ENCODE measurements around the gene FBLIM1.
A peak's percentile ranks its signal among the peaks of the same experiment; 100 is the strongest.

FBLIM1 gene

DNA sequence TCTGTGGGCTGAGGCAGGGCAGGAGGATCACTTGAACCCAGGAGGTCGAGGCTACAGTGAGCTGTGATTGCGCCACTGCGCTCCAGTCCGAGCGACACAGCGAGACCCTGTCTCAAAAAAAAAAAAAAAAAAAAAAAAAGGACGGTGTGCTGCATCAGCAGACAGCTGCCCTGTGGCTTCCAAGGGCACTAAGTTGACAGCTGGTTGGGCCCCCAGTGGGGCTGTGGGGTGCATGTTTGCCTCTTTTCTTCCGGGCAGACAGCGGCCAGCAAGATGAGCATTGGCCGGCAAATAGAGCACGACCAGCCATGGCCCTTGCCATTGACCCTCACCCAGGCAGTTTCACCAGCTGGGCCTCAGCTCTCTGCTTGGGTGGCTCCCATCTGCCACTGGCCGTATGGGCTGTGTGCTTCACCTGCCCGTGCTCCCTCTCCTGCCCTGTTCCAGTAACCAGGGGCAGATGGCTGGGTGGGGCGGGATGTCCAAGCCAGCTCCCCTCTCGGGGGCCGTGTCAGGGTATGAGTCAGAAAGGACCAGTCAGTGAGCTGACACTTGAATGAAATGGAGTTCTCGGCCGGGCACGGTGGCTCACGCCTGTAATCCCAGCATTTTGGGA is 34.9 kb upstream of the FBLIM1 start:
- peaks cover 75% of the 10 kb centered on the region for H3K36me3 ChIP-seq (ENCODE audit: control insufficient read depth, insufficient read depth, low read length)
- no peak overlapping the region for H3K9ac ChIP-seq (ENCODE audit: low read length)
- no peak overlapping the region for H3K27ac ChIP-seq (ENCODE audit: low read depth, low read length)
- no peaks in the 10 kb centered on the region for H3K9me3 ChIP-seq (ENCODE audit: control insufficient read depth, insufficient read depth, low read depth, low read length)
- no peak overlapping the region for H3K4me3 ChIP-seq (ENCODE audit: low read depth, low read length)
- H3K27me3 ChIP-seq (ENCODE audit: control insufficient read depth, insufficient read depth, low read length): no peaks in the 10 kb centered on the region
- H3K4me1 ChIP-seq (ENCODE audit: control insufficient read depth, insufficient read depth, low read length): no peaks in the 10 kb centered on the region

DNA sequence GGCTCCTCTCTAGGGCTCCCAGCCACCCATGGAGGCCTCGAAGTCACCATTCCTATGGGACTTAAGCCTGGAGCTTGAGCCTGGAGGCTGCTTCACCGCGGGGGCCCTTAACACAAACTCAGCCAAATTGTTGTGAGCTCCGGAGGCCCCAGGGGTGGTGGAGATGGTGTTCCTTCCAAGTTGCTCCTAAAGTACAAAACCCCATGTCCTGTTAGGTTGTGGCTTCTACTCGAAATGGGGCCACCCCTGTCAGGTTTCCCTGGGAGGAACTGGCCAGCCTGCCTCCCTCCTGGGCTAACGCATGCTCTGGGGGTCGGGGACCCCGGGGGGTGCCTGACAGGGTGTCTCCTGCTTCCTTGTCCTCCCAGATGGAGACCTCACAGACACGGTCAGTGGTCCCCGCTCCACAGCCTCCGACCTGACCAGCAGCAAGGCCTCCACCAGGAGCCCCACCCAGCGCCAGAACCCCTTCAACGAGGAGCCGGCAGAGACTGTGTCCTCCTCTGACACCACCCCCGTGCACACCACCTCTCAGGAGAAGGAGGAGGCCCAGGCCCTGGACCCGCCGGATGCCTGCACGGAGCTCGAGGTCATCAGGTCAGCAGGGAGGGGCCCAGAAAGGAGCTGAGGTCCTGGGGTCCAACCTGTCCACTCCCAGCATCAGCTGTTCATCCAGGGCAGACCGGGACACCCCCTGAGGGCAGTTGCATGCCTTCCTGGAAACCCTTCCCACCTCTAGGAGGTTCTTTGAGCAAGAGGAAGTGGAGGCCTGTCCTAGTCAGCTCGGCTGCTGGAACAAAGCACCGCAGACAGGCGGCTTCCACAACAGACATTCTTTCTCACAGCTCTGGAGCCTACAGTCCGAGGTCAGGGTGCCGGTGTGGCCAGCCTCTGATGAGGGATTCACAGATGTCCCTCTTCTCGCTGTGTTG is 33.4 kb upstream of the FBLIM1 start:
- peaks cover 73% of the 10 kb centered on the region for H3K36me3 ChIP-seq (ENCODE audit: control insufficient read depth, insufficient read depth, low read length)
- H3K4me3 ChIP-seq (ENCODE audit: low read depth, low read length): no peak overlapping the region
- no peaks in the 10 kb centered on the region for H3K9me3 ChIP-seq (ENCODE audit: control insufficient read depth, insufficient read depth, low read depth, low read length)
- no peak overlapping the region for H3K27ac ChIP-seq (ENCODE audit: low read depth, low read length)
- no peaks in the 10 kb centered on the region for H3K4me1 ChIP-seq (ENCODE audit: control insufficient read depth, insufficient read depth, low read length)
- no peaks in the 10 kb centered on the region for H3K27me3 ChIP-seq (ENCODE audit: control insufficient read depth, insufficient read depth, low read length)
- peak overlapping the region; percentile 46 for H3K9ac ChIP-seq (ENCODE audit: low read length)

DNA sequence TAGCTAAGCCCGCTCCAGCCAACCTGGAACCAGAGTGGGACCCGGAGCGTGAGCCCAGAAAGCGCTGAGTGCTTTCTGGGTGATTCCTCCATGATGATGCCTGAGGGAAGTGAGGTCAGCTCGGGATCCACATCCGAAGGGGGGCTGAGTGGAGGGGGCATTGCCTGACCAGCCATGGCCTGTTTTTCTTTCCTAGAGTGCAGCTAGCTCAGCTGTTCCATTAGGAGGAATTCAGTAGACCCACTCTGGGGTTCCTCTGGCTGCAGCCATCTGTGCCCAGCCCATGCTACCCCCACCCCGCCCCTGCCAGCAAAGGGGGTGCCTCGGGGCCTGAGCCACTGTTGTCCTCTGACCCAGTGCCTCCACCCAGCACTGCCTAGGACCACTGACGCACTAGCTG is 32.1 kb upstream of the FBLIM1 start:
- no peak overlapping the region for H3K4me3 ChIP-seq (ENCODE audit: low read depth, low read length)
- H3K9me3 ChIP-seq (ENCODE audit: control insufficient read depth, insufficient read depth, low read depth, low read length): no peaks in the 10 kb centered on the region
- H3K36me3 ChIP-seq (ENCODE audit: control insufficient read depth, insufficient read depth, low read length): peaks cover 75% of the 10 kb centered on the region
- no peaks in the 10 kb centered on the region for H3K4me1 ChIP-seq (ENCODE audit: control insufficient read depth, insufficient read depth, low read length)
- H3K9ac ChIP-seq (ENCODE audit: low read length): no peak overlapping the region
- H3K27ac ChIP-seq (ENCODE audit: low read depth, low read length): no peak overlapping the region
- H3K27me3 ChIP-seq (ENCODE audit: control insufficient read depth, insufficient read depth, low read length): no peaks in the 10 kb centered on the region

DNA sequence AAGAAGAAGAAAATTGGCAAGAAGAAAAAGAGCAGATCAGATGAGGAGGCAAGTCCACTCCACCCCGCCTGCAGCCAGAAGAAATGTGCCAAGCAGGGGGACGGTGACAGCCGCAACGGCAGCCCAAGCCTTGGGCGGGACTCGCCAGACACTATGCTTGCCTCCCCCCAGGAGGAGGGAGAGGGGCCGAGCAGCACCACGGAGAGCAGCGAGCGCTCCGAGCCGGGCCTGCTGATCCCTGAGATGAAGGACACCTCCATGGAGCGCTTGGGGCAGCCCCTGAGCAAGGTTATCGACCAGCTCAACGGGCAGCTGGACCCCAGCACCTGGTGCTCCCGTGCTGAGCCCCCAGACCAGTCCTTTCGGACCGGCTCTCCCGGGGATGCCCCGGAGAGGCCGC is 31.6 kb upstream of the FBLIM1 start:
- H3K27ac ChIP-seq (ENCODE audit: low read depth, low read length): no peak overlapping the region
- no peak overlapping the region for H3K9ac ChIP-seq (ENCODE audit: low read length)
- H3K9me3 ChIP-seq (ENCODE audit: control insufficient read depth, insufficient read depth, low read depth, low read length): no peaks in the 10 kb centered on the region
- peaks cover 75% of the 10 kb centered on the region for H3K36me3 ChIP-seq (ENCODE audit: control insufficient read depth, insufficient read depth, low read length)
- H3K27me3 ChIP-seq (ENCODE audit: control insufficient read depth, insufficient read depth, low read length): no peaks in the 10 kb centered on the region
- no peak overlapping the region for H3K4me3 ChIP-seq (ENCODE audit: low read depth, low read length)
- H3K4me1 ChIP-seq (ENCODE audit: control insufficient read depth, insufficient read depth, low read length): no peaks in the 10 kb centered on the region

DNA sequence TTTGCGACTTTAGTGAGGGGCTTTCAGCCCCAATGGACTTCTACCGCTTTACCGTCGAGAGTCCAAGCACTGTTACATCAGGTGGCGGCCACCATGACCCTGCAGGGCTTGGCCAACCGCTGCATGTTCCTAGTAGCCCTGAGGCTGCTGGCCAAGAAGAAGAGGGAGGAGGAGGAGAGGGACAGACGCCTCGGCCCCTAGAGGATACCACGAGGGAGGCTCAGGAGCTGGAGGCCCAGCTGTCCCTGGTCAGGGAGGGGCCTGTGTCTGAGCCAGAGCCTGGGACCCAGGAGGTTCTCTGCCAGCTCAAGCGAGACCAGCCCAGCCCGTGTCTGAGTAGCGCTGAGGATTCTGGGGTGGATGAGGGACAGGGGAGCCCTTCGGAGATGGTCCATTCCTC is 31.2 kb upstream of the FBLIM1 start:
- peaks cover 77% of the 10 kb centered on the region for H3K36me3 ChIP-seq (ENCODE audit: control insufficient read depth, insufficient read depth, low read length)
- no peak overlapping the region for H3K4me3 ChIP-seq (ENCODE audit: low read depth, low read length)
- no peaks in the 10 kb centered on the region for H3K4me1 ChIP-seq (ENCODE audit: control insufficient read depth, insufficient read depth, low read length)
- no peak overlapping the region for H3K27ac ChIP-seq (ENCODE audit: low read depth, low read length)
- no peak overlapping the region for H3K9ac ChIP-seq (ENCODE audit: low read length)
- no peaks in the 10 kb centered on the region for H3K9me3 ChIP-seq (ENCODE audit: control insufficient read depth, insufficient read depth, low read depth, low read length)
- H3K27me3 ChIP-seq (ENCODE audit: control insufficient read depth, insufficient read depth, low read length): no peaks in the 10 kb centered on the region

DNA sequence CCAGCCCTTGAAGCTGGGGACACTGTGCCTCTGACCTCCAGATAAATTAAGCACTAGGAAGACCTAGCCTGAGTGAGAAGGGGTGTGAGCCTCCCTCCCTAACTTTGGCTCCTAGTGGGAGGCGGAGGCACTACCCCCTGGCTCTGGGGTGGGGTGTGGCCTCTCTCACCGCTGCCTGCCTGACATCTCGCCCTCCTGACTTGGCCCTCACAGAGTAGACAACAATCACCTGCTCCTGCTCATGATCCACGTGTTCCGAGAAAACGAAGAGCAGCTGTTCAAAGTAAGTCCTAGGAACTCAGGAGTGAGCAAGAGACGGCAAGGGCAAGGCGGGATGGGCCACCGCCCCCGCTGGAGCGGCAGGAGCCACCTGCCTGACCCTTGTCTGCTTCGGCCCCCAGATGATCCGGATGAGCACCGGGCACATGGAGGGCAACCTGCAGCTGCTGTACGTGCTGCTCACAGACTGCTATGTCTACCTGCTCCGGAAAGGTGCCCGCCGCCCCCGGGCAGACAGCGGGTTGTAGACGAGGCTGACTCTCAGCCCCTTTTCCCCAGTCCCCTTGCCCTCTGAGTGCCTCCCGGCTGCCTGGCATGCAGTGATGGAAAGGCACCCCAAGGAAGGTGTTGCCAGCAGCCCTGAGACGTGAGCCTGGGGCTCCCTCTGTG is 30.6 kb upstream of the FBLIM1 start:
- Histone ChIP-seq H3K36me3 (ENCODE audit: control insufficient read depth, insufficient read depth, low read length) (peaks cover 77% of the 10 kb centered on the region), H3K4me3 (ENCODE audit: low read depth, low read length) (no peak overlapping the region), H3K9ac (ENCODE audit: low read length) (no peak overlapping the region), H3K9me3 (ENCODE audit: control insufficient read depth, insufficient read depth, low read depth, low read length) (no peaks in the 10 kb centered on the region), H3K27ac (ENCODE audit: low read depth, low read length) (no peak overlapping the region), H3K27me3 (ENCODE audit: control insufficient read depth, insufficient read depth, low read length) (no peaks in the 10 kb centered on the region), H3K4me1 (ENCODE audit: control insufficient read depth, insufficient read depth, low read length) (no peaks in the 10 kb centered on the region)

DNA sequence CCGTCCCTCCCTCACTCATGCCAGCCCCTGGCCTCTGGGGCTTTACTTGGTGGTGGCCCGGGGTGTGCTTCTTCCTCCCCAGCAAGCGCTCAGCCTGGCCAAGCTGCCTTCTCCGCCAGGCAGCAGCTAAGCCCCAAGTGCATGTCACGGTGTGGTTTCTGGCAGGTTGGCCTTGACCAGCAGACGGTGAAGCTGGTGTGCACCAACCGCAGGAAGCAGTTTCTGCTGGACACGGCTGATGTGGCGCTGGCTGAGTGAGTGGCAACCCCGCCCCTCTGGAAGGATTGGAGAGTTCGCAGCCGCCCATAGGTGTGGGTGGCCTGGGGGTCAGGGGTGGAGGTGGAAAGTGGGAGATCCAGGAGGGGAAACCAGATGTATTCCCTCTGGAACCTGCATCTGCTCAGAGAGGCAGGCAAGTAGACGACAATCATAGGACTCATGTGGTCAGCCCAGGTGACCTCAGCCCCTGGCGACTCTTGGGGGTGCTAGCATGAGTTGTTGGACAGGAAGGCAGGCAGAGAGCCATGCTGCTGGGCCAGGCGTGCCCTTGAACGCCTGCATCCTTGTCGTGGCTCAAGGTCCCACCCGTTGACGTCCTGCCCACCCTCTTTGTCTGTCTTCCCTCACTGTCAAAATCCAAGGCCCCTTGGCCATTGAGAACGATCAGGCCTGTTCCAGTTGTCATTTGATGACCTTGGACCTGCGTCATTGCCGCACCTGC is 29.5 kb upstream of the FBLIM1 start:
- Histone ChIP-seq H3K27me3 (ENCODE audit: control insufficient read depth, insufficient read depth, low read length) (no peaks in the 10 kb centered on the region), H3K4me1 (ENCODE audit: control insufficient read depth, insufficient read depth, low read length) (no peaks in the 10 kb centered on the region), H3K9me3 (ENCODE audit: control insufficient read depth, insufficient read depth, low read depth, low read length) (no peaks in the 10 kb centered on the region), H3K36me3 (ENCODE audit: control insufficient read depth, insufficient read depth, low read length) (peaks cover 87% of the 10 kb centered on the region), H3K27ac (ENCODE audit: low read depth, low read length) (no peak overlapping the region), H3K9ac (ENCODE audit: low read length) (no peak overlapping the region), H3K4me3 (ENCODE audit: low read depth, low read length) (no peak overlapping the region)

DNA sequence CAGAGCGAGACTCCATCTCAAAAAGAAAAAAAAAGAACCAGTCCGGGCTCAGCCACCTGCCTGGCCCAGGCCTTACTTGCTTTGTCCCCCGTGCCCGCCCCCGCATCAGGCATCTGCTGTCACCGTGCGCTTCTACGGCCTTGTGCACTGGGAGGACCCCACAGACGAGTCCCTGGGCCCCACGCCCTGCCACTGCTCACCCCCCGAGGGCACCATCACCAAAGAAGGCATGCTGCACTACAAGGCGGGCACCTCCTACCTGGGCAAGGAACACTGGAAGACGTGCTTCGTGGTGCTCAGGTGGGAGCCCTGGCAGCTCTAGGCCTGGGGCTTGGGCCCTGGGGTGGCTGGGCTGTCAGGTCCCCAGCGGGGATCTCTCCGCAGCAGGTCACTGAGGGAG is 28.2 kb upstream of the FBLIM1 start:
- no peaks in the 10 kb centered on the region for H3K27me3 ChIP-seq (ENCODE audit: control insufficient read depth, insufficient read depth, low read length)
- no peak overlapping the region for H3K27ac ChIP-seq (ENCODE audit: low read depth, low read length)
- H3K9me3 ChIP-seq (ENCODE audit: control insufficient read depth, insufficient read depth, low read depth, low read length): no peaks in the 10 kb centered on the region
- H3K4me3 ChIP-seq (ENCODE audit: low read depth, low read length): no peak overlapping the region
- H3K4me1 ChIP-seq (ENCODE audit: control insufficient read depth, insufficient read depth, low read length): no peaks in the 10 kb centered on the region
- peaks cover 90% of the 10 kb centered on the region for H3K36me3 ChIP-seq (ENCODE audit: control insufficient read depth, insufficient read depth, low read length)
- no peak overlapping the region for H3K9ac ChIP-seq (ENCODE audit: low read length)

DNA sequence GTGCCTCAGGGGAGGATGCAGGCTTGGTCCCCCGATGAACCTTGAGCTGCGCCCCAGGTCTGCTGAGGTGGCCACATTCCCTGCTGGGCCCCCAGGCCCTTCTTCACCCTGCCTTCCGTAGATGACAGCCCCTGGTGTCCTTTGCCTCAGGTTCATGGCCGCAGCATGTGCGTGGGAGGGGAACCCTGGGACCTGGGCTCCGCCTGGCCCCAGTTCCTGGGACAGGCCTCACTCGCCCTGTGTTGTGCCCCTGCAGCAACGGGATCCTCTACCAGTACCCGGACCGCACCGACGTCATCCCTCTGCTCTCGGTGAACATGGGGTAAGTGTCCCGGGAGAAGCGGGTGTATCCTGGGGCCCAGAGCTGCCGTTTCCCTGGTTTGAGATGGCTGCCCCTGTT is 27.7 kb upstream of the FBLIM1 start:
- Histone ChIP-seq H3K4me3 (ENCODE audit: low read depth, low read length) (no peak overlapping the region), H3K4me1 (ENCODE audit: control insufficient read depth, insufficient read depth, low read length) (no peaks in the 10 kb centered on the region), H3K27ac (ENCODE audit: low read depth, low read length) (no peak overlapping the region), H3K9me3 (ENCODE audit: control insufficient read depth, insufficient read depth, low read depth, low read length) (no peaks in the 10 kb centered on the region), H3K36me3 (ENCODE audit: control insufficient read depth, insufficient read depth, low read length) (peaks cover 85% of the 10 kb centered on the region), H3K9ac (ENCODE audit: low read length) (no peak overlapping the region), H3K27me3 (ENCODE audit: control insufficient read depth, insufficient read depth, low read length) (no peaks in the 10 kb centered on the region)

DNA sequence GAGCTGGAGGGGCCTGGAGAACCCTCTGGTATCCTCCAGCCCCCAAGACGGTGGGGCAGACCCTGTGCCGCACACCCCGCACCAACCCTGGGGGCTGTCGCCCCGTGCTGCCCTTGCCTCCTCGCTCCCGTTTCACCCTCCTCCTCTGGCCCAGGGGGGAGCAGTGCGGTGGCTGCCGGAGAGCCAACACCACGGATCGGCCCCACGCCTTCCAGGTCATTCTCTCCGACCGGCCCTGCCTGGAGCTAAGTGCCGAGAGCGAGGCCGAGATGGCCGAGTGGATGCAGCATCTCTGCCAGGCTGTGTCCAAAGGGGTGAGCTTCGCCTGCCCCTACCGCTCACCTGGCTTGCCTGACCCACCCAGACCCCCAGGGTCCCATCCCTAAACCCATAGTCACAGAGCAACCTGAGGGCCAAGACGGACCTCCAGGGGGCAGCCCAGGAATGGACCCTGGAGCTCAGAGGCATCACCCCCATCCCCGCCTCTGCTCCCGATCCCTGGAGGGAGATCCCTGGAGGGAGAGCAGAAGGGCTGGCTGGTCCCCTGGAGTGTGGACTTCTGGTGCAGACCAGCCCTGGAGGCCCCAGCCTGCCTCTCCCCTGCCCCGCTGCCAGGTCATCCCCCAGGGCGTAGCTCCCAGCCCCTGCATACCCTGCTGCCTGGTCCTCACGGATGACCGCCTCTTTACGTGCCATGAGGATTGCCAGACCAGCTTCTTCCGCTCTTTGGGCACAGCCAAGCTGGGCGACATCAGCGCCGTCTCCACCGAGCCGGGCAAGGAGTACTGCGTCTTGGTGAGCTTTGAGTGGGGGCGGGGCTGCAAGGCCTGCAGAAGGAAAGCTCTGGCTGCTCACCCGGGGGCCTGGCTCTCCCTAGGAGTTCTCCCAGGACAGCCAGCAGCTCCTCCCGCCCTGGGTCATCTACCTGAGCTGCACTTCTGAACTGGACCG is 26.6 kb upstream of the FBLIM1 start:
- no peak overlapping the region for H3K4me3 ChIP-seq (ENCODE audit: low read depth, low read length)
- H3K9ac ChIP-seq (ENCODE audit: low read length): no peak overlapping the region
- no peaks in the 10 kb centered on the region for H3K4me1 ChIP-seq (ENCODE audit: control insufficient read depth, insufficient read depth, low read length)
- peaks cover 74% of the 10 kb centered on the region for H3K36me3 ChIP-seq (ENCODE audit: control insufficient read depth, insufficient read depth, low read length)
- no peaks in the 10 kb centered on the region for H3K27me3 ChIP-seq (ENCODE audit: control insufficient read depth, insufficient read depth, low read length)
- no peaks in the 10 kb centered on the region for H3K9me3 ChIP-seq (ENCODE audit: control insufficient read depth, insufficient read depth, low read depth, low read length)
- no peak overlapping the region for H3K27ac ChIP-seq (ENCODE audit: low read depth, low read length)

Data from HUES6 (cell line).